DND-41 (cell line): Measurements from ENCODE around the gene CTBP1.

Source experiments
- ATAC-seq: fragments of 200-7000 bp; cut with Tn5 transposase; 3 replicates; pipeline ENCODE4 v1.9.1; 2021; ENCODE audit warnings: low read depth; ENCODE audit not compliant: insufficient read depth
- DNase-seq: peaks from one replicate; pipeline ENCODE4 v3.0.0-alpha.2; 2020
- H2AFZ ChIP-seq: 2 replicates; pipeline ENCODE4 v1.6.0; 2012; ENCODE audit warnings: low read depth, low read length
- H3K27ac ChIP-seq: 2 replicates; pipeline ENCODE4 v1.5.1; 2012; ENCODE audit warnings: low read length, inconsistent platforms
- H3K27me3 ChIP-seq: fragments of 200-600 bp; sonication (generic); 2 replicates; pipeline ENCODE4 v1.6.0; 2012; ENCODE audit warnings: low read length, mild to moderate bottlenecking, inconsistent platforms; ENCODE audit not compliant: insufficient read depth, poor library complexity
- H3K36me3 ChIP-seq: 2 replicates; pipeline ENCODE4 v1.5.1; 2012; ENCODE audit warnings: low read length, inconsistent platforms; ENCODE audit not compliant: insufficient read depth
- H3K4me1 ChIP-seq: 2 replicates; pipeline ENCODE4 v1.5.1; 2012; ENCODE audit warnings: mild to moderate bottlenecking, low read length; ENCODE audit not compliant: insufficient read depth
- H3K4me2 ChIP-seq: 2 replicates; pipeline ENCODE4 v1.6.0; 2012; ENCODE audit warnings: mild to moderate bottlenecking, moderate library complexity, low read length, inconsistent platforms; ENCODE audit not compliant: insufficient read depth
- H3K4me3 ChIP-seq, 2 experiments: fragments of 200-600 bp in 1 of 2; shearing (Covaris generic) in 1 of 2; 2 replicates each; pipeline ENCODE4 v1.5.1; 2012 to 2016; ENCODE audit warnings: inconsistent platforms in 2 of 2, low read length in 2 of 2, mild to moderate bottlenecking in 2 of 2, low read depth in 1 of 2, moderate library complexity in 1 of 2
- H3K79me2 ChIP-seq: 2 replicates; pipeline ENCODE4 v1.6.0; 2012; ENCODE audit warnings: low read length, inconsistent platforms; ENCODE audit not compliant: insufficient read depth
- H3K9ac ChIP-seq: 2 replicates; pipeline ENCODE4 v1.6.0; 2012; ENCODE audit warnings: low read depth, mild to moderate bottlenecking, inconsistent platforms, low read length, moderate library complexity
- H3K9me3 ChIP-seq: 2 replicates; pipeline ENCODE4 v1.5.1; 2012; ENCODE audit warnings: low read length, moderate library complexity, mild to moderate bottlenecking, inconsistent platforms; ENCODE audit not compliant: insufficient read depth, severe bottlenecking
- H4K20me1 ChIP-seq: 2 replicates; pipeline ENCODE4 v1.6.0; 2012; ENCODE audit warnings: low read length; ENCODE audit not compliant: insufficient read depth
- CTCF ChIP-seq: IDR thresholded peaks from 2 replicates; pipeline ENCODE4 v1.5.1; 2012; ENCODE audit warnings: borderline replicate concordance, low read length, moderate library complexity, mild to moderate bottlenecking; ENCODE audit not compliant: poor library complexity, severe bottlenecking; ENCODE audit errors: extremely low read depth
- EZH2 ChIP-seq: IDR thresholded peaks from 3 replicates; pipeline ENCODE4 v1.6.1; 2012; ENCODE audit warnings: borderline replicate concordance, low read depth, mild to moderate bottlenecking, moderate library complexity, low read length, inconsistent platforms; ENCODE audit not compliant: severe bottlenecking

CTBP1 gene

GRCh38 chr4:1234309-1234695, 14.6 kb downstream of the CTBP1 start:
- H2AFZ ChIP-seq = no peak overlapping the region
- H4K20me1 ChIP-seq = peaks cover 87% of the 10 kb centered on the region
- H3K4me3 ChIP-seq = no peak overlapping the region
- peaks cover 100% of the 10 kb centered on the region for H3K36me3 ChIP-seq
- no peak overlapping the region for H3K9ac ChIP-seq
- DNase-seq (no peak), ATAC-seq (no peak)
- no peak overlapping the region for H3K27ac ChIP-seq
- H3K9me3 ChIP-seq = no peaks in the 10 kb centered on the region
- TF ChIP-seq EZH2 (no peak), CTCF (no peak)
- no peaks in the 10 kb centered on the region for H3K4me1 ChIP-seq
- H3K4me2 ChIP-seq = no peak overlapping the region
- H3K79me2 ChIP-seq = peaks cover 79% of the 10 kb centered on the region
- H3K27me3 ChIP-seq = no peaks in the 10 kb centered on the region

- Histone ChIP-seq H4K20me1 (peaks cover 87% of the 10 kb centered on the region), H2AFZ (no peak overlapping the region), H3K4me3 (no peak overlapping the region), H3K9ac (no peak overlapping the region), H3K27me3 (no peaks in the 10 kb centered on the region), H3K4me1 (no peaks in the 10 kb centered on the region), H3K27ac (no peak overlapping the region), H3K79me2 (peaks cover 79% of the 10 kb centered on the region), H3K9me3 (no peaks in the 10 kb centered on the region), H3K4me2 (no peak overlapping the region), H3K36me3 (peaks cover 100% of the 10 kb centered on the region)
- TF ChIP-seq EZH2 (no peak), CTCF (no peak)
- DNase-seq (no peak), ATAC-seq (no peak)
Measured at GRCh38 chr4:1233641-1234308, 15.2 kb downstream of the CTBP1 start.

GRCh38 chr4:1232661-1233621, 16.0 kb downstream of the CTBP1 start:
- H3K9me3 ChIP-seq = no peaks in the 10 kb centered on the region
- H3K4me2 ChIP-seq = no peak overlapping the region
- no peak overlapping the region for H2AFZ ChIP-seq
- TF ChIP-seq CTCF (no peak), EZH2 (no peak)
- H3K27ac ChIP-seq = no peak overlapping the region
- H3K4me1 ChIP-seq = no peaks in the 10 kb centered on the region
- DNase-seq (no peak), ATAC-seq (no peak)
- no peak overlapping the region for H3K4me3 ChIP-seq
- peaks cover 100% of the 10 kb centered on the region for H3K36me3 ChIP-seq
- no peak overlapping the region for H3K9ac ChIP-seq
- peaks cover 87% of the 10 kb centered on the region for H4K20me1 ChIP-seq
- H3K27me3 ChIP-seq = no peaks in the 10 kb centered on the region
- peaks cover 72% of the 10 kb centered on the region for H3K79me2 ChIP-seq
